HG03135 (cell line): ENCODE measurements around the gene TLR6.

Experiments used
- ATAC-seq: cut with Tn5 transposase; IDR thresholded peaks from one replicate; pipeline ENCODE4 v1.9.1; 2021; ENCODE audit warnings: mild to moderate bottlenecking, moderate library complexity; ENCODE audit not compliant: unreplicated experiment

The TLR6 gene

GRCh38 chr4:38856524-38857337 is at the start of gene TLR6:
TLR6 (minus strand) TSS chr4:38856817; CDS start chr4:38829473, 27,344 bp downstream.
- ATAC-seq = peak; percentile 37

- no peak for ATAC-seq
Observed at GRCh38 chr4:38905652-38906385, 49.2 kb upstream of the TLR6 start.

GRCh38 chr4:38904682-38905081 is 48.1 kb upstream of the TLR6 start:
- no peak for ATAC-seq

GRCh38 chr4:38904090-38904666 is 47.6 kb upstream of the TLR6 start:
- ATAC-seq = no peak

- no peak for ATAC-seq
Observed at GRCh38 chr4:38902695-38903094, 46.1 kb upstream of the TLR6 start.

GRCh38 chr4:38902221-38902620 is 45.6 kb upstream of the TLR6 start:
- ATAC-seq = no peak

- no peak for ATAC-seq
Observed at GRCh38 chr4:38898245-38898644, 41.6 kb upstream of the TLR6 start.

GRCh38 chr4:38896940-38897339 is 40.3 kb upstream of the TLR6 start:
- no peak for ATAC-seq

- ATAC-seq = no peak
Observed at GRCh38 chr4:38894322-38894982, 37.8 kb upstream of the TLR6 start.

- no peak for ATAC-seq
Observed at GRCh38 chr4:38891051-38891983, 34.7 kb upstream of the TLR6 start.

GRCh38 chr4:38889143-38889542 is 32.5 kb upstream of the TLR6 start:
- ATAC-seq = no peak

- no peak for ATAC-seq
Observed at GRCh38 chr4:38884254-38884653, 27.6 kb upstream of the TLR6 start.

- no peak for ATAC-seq
Observed at GRCh38 chr4:38876636-38877035, 20.0 kb upstream of the TLR6 start.

GRCh38 chr4:38873290-38873944 is 16.8 kb upstream of the TLR6 start:
- ATAC-seq = no peak

GRCh38 chr4:38872620-38873019 is 16.0 kb upstream of the TLR6 start:
- no peak for ATAC-seq

- no peak for ATAC-seq
Observed at GRCh38 chr4:38871593-38871992, 15.0 kb upstream of the TLR6 start.

- ATAC-seq = no peak
Observed at GRCh38 chr4:38870098-38870808, 13.6 kb upstream of the TLR6 start.

- ATAC-seq = no peak
Observed at GRCh38 chr4:38869511-38869910, 12.9 kb upstream of the TLR6 start.
